IMR-90 (cell line): ENCODE results near the gene NTM. TPM values are rescaled to one million over a fixed set of nuclear protein-coding genes. Genes with fewer than 3 reads are reported as not detected.

Experiments
- ATAC-seq: fragments of 200-7000 bp; cut with Tn5 transposase; 2 replicates; pipeline ENCODE4 v1.9.1; 2020; ENCODE audit warnings: low read depth, mild to moderate bottlenecking, moderate library complexity
- BruUV-seq: library from RNA; stranded (reverse); fragments of 400-500 nt; replicated peaks from 2 replicates; lab custom pipeline; 2021; lab: Mats Ljungman, UMichigan
- CTCF ChIA-PET: fragments of 300-600 bp; formaldehyde crosslinking; extraction: SDS; loops from one replicate; lab custom pipeline; 2021; ENCODE audit warnings: antibody characterized with exemption; lab: Yijun Ruan, JAX
- POLR2A ChIA-PET: fragments of 300-600 bp; sonication (Branson Sonifier 250); formaldehyde crosslinking; loops from one replicate; lab custom pipeline; 2022; ENCODE audit warnings: antibody characterized with exemption; ENCODE audit not compliant: unreplicated experiment; lab: Charles Lee
- DNase-seq: peaks from one replicate; pipeline ENCODE4 v3.0.0; 2013
- H2AFZ ChIP-seq: replicated peaks from 2 replicates; pipeline ENCODE3; 2013; ENCODE audit warnings: low read length, mild to moderate bottlenecking; ENCODE audit not compliant: poor library complexity
- H2AK5ac ChIP-seq: 2 replicates; pipeline ENCODE4 v1.6.1; 2013; ENCODE audit warnings: low read depth, low read length, inconsistent platforms
- H2AK9ac ChIP-seq: replicated peaks from 2 replicates; pipeline ENCODE3; 2013; ENCODE audit warnings: mild to moderate bottlenecking, low read depth, low read length, moderate library complexity; ENCODE audit not compliant: poor library complexity
- H2BK120ac ChIP-seq: 2 replicates; pipeline ENCODE4 v1.6.1; 2013; ENCODE audit warnings: low read depth, low read length, inconsistent platforms
- H2BK15ac ChIP-seq: 3 replicates; pipeline ENCODE4 v1.6.1; 2013; ENCODE audit warnings: low read depth, low read length, inconsistent platforms
- H2BK20ac ChIP-seq: 2 replicates; pipeline ENCODE4 v1.6.1; 2013; ENCODE audit warnings: low read depth, mild to moderate bottlenecking, inconsistent platforms, low read length, moderate library complexity
- H2BK5ac ChIP-seq: 2 replicates; pipeline ENCODE4 v1.6.1; 2013; ENCODE audit warnings: mild to moderate bottlenecking, low read depth, low read length, inconsistent platforms; ENCODE audit not compliant: poor library complexity, severe bottlenecking
- H3K14ac ChIP-seq: replicated peaks from 2 replicates; pipeline ENCODE4 v1.6.1; 2013; ENCODE audit warnings: low read depth, low read length, inconsistent platforms
- H3K18ac ChIP-seq: 2 replicates; pipeline ENCODE4 v1.6.1; 2013; ENCODE audit warnings: low read depth, low read length, control low read depth
- H3K23ac ChIP-seq: 2 replicates; pipeline ENCODE4 v1.6.1; 2013; ENCODE audit warnings: low read depth, low read length, inconsistent platforms
- H3K27ac ChIP-seq: 2 replicates; pipeline ENCODE4 v1.5.1; 2013; ENCODE audit warnings: mild to moderate bottlenecking, control low read depth, low read length; ENCODE audit not compliant: insufficient read depth
- H3K27me3 ChIP-seq: 2 replicates; pipeline ENCODE4 v1.6.1; 2013; ENCODE audit warnings: low read length; ENCODE audit not compliant: control insufficient read depth, insufficient read depth
- H3K36me3 ChIP-seq: 2 replicates; pipeline ENCODE4 v1.6.1; 2013; ENCODE audit warnings: low read length, mixed read lengths; ENCODE audit not compliant: control insufficient read depth, insufficient read depth
- H3K4ac ChIP-seq: 2 replicates; pipeline ENCODE4 v1.6.1; 2013; ENCODE audit warnings: low read depth, low read length, inconsistent platforms
- H3K4me1 ChIP-seq: 2 replicates; pipeline ENCODE4 v1.6.1; 2013; ENCODE audit warnings: low read length, mixed read lengths; ENCODE audit not compliant: control insufficient read depth, insufficient read depth
- H3K4me2 ChIP-seq: 2 replicates; pipeline ENCODE4 v1.6.1; 2013; ENCODE audit warnings: low read depth, mild to moderate bottlenecking, control low read depth, low read length, moderate library complexity
- H3K4me3 ChIP-seq: 2 replicates; pipeline ENCODE4 v1.5.1; 2013; ENCODE audit warnings: low read depth, mild to moderate bottlenecking, control low read depth, low read length, moderate library complexity; ENCODE audit not compliant: insufficient read depth
- H3K56ac ChIP-seq: 2 replicates; pipeline ENCODE4 v1.6.1; 2013; ENCODE audit warnings: low read length, inconsistent platforms; ENCODE audit not compliant: insufficient read depth; ENCODE audit errors: extremely low read depth
- H3K79me1 ChIP-seq, 2 experiments: 2 replicates each; pipeline ENCODE4 v1.6.1; 2013; ENCODE audit warnings: low read length in 2 of 2, inconsistent platforms in 1 of 2, low read depth in 1 of 2
- H3K9ac ChIP-seq: 2 replicates; pipeline ENCODE4 v1.6.1; 2013; ENCODE audit warnings: low read depth, low read length, control low read depth
- H3K9me1 ChIP-seq: 2 replicates; pipeline ENCODE4 v1.6.1; 2013; ENCODE audit warnings: low read length, inconsistent platforms; ENCODE audit not compliant: insufficient read depth
- H3K9me3 ChIP-seq: 2 replicates; pipeline ENCODE4 v1.6.1; 2013; ENCODE audit warnings: low read length; ENCODE audit not compliant: control insufficient read depth, insufficient read depth
- H4K20me1 ChIP-seq: 2 replicates; pipeline ENCODE4 v1.6.1; 2013; ENCODE audit warnings: low read length, inconsistent platforms; ENCODE audit not compliant: insufficient read depth
- H4K5ac ChIP-seq: 2 replicates; pipeline ENCODE4 v1.6.1; 2013; ENCODE audit warnings: mild to moderate bottlenecking, low read depth, low read length, control low read depth
- H4K8ac ChIP-seq, 2 experiments: 2 replicates each; pipeline ENCODE4 v1.6.1; 2013; ENCODE audit warnings: low read depth in 2 of 2, low read length in 2 of 2, control low read depth in 1 of 2, inconsistent platforms in 1 of 2
- H4K91ac ChIP-seq: 2 replicates; pipeline ENCODE4 v1.6.1; 2013; ENCODE audit warnings: low read depth, low read length, inconsistent platforms; ENCODE audit not compliant: insufficient read depth
- BHLHE40 ChIP-seq: fragments of 150-350 bp; IDR thresholded peaks from 2 replicates; pipeline ENCODE4 v1.6.1; 2016; ENCODE audit warnings: mild to moderate bottlenecking, low read depth, low read length
- CEBPB ChIP-seq: IDR thresholded peaks from 2 replicates; pipeline ENCODE4 v1.6.1; 2012; ENCODE audit warnings: low read depth, low read length, improper control_type of control experiment
- CHD1 ChIP-seq: IDR thresholded peaks from 2 replicates; pipeline ENCODE4 v1.6.1; 2012; ENCODE audit warnings: low read depth, low read length, improper control_type of control experiment
- ELK1 ChIP-seq: fragments of 150-350 bp; IDR thresholded peaks from 2 replicates; pipeline ENCODE4 v1.6.1; 2016; ENCODE audit warnings: low read depth, mild to moderate bottlenecking, low read length, moderate library complexity, borderline replicate concordance
- FOS ChIP-seq: fragments of 150-350 bp; IDR thresholded peaks from 2 replicates; pipeline ENCODE4 v1.6.1; 2016; ENCODE audit warnings: low read depth, low read length
- MAFK ChIP-seq: IDR thresholded peaks from 2 replicates; pipeline ENCODE4 v1.6.1; 2012; ENCODE audit warnings: low read depth, low read length, improper control_type of control experiment
- MAZ ChIP-seq: IDR thresholded peaks from 2 replicates; pipeline ENCODE4 v1.6.1; 2012; ENCODE audit warnings: low read depth, mild to moderate bottlenecking, low read length, improper control_type of control experiment, moderate library complexity, borderline replicate concordance
- MXI1 ChIP-seq: IDR thresholded peaks from 2 replicates; pipeline ENCODE4 v1.6.1; 2012; ENCODE audit warnings: low read depth, mild to moderate bottlenecking, low read length, moderate library complexity, borderline replicate concordance
- NFE2L2 ChIP-seq: fragments of 150-350 bp; IDR thresholded peaks from 2 replicates; pipeline ENCODE4 v1.6.1; 2016; ENCODE audit warnings: low read depth, mild to moderate bottlenecking, low read length
- POLR2A ChIP-seq: IDR thresholded peaks from 2 replicates; pipeline ENCODE4 v1.6.1; 2012; ENCODE audit warnings: mild to moderate bottlenecking, low read depth, low read length
- RAD21 ChIP-seq: IDR thresholded peaks from 2 replicates; pipeline ENCODE4 v1.6.1; 2012; ENCODE audit warnings: low read length, improper control_type of control experiment
- RCOR1 ChIP-seq: IDR thresholded peaks from 2 replicates; pipeline ENCODE4 v1.6.1; 2012; ENCODE audit warnings: mild to moderate bottlenecking, low read length, improper control_type of control experiment; ENCODE audit not compliant: insufficient replicate concordance
- RFX5 ChIP-seq: IDR thresholded peaks from 2 replicates; pipeline ENCODE4 v1.8.0; 2012; ENCODE audit warnings: low read depth, mild to moderate bottlenecking, low read length, moderate library complexity
- SMC3 ChIP-seq: fragments of 150-350 bp; IDR thresholded peaks from 2 replicates; pipeline ENCODE4 v1.6.1; 2016; ENCODE audit warnings: low read depth, mild to moderate bottlenecking, antibody characterized with exemption, low read length, moderate library complexity
- USF2 ChIP-seq: fragments of 150-350 bp; IDR thresholded peaks from 2 replicates; pipeline ENCODE4 v1.6.1; 2017; ENCODE audit warnings: mild to moderate bottlenecking, antibody characterized with exemption, low read length, low read depth
- WGBS, 2 experiments: methylation state at CpG; one replicate each; pipeline versions ENCODE4 v1.1.5 to v1.1.7; 2013; ENCODE audit warnings: missing lambda C conversion rate in 2 of 2; ENCODE audit not compliant: insufficient read length in 1 of 2; ENCODE audit errors: extremely low coverage in 2 of 2; 5-methylcytosine and 5-hydroxymethylcytosine counted together
- dilution Hi-C: fragments of 300-500 bp; cut with HindIII; formaldehyde crosslinking; loops from one replicate; pipeline ENCODE4 v1.14.3; 2018; ENCODE audit warnings: low sequenced_read_pairs; ENCODE audit not compliant: unreplicated experiment
- in situ Hi-C: fragments of 300-500 bp; cut with MboI; formaldehyde crosslinking; loops from 3 replicates; pipeline ENCODE4 v1.14.3; 2019; ENCODE audit warnings: low sequenced_read_pairs, inconsistent platforms, mixed read lengths
- intact Hi-C: fragments of 100-400 bp; cut with micrococcal nuclease; formaldehyde crosslinking; loops from 2 replicates; pipeline ENCODE4 v1.10.0; 2022
- polyA plus RNA-seq, 3 experiments: library from polyadenylated mRNA; depleted of rRNA; stranded (reverse); fragments of >200 nt; gene quantifications; 2 replicates each; pipeline ENCODE4 v1.2.3, GENCODE V29; 2012; ENCODE audit warnings: low replicate concordance in 1 of 3
- total RNA-seq: library from RNA; depleted of rRNA; stranded (reverse); fragments of >200 nt; gene quantifications from 2 replicates; pipeline ENCODE4 v1.2.3, GENCODE V29; 2012
- TF ChIP-seq, protein P1 (sequence below): conservative IDR thresholded peaks from 2 replicates; pipeline ENCODE4 v1.5.1; 2012; ENCODE audit warnings: mild to moderate bottlenecking, low read depth, low read length, improper control_type of control experiment

The NTM gene
- total and polyA plus RNA-seq, 2 of the 4 experiments (the other 2 are of a cell fraction): 19.5 to 25.5 TPM

- BruUV-seq: no TSS peak
- WGBS, 2 experiments: 89% methylated on average over 5 of the region's 6 CpGs; no CpG with 5 or more reads in 1 of the 2 experiments
- Histone ChIP-seq H3K27me3 (no peaks in the 10 kb centered on the region), H2AK5ac (no peak overlapping the region), H3K36me3 (no peaks in the 10 kb centered on the region), H3K4ac (no peak overlapping the region), H4K5ac (no peak overlapping the region), H4K20me1 (no peaks in the 10 kb centered on the region), H2BK15ac (no peak overlapping the region), H2BK120ac (no peak overlapping the region), H3K9ac (no peak overlapping the region), H3K14ac (no peak overlapping the region), H2BK20ac (no peak overlapping the region), H3K23ac (no peak overlapping the region), H4K91ac (no peak overlapping the region), H2BK5ac (no peak overlapping the region), H4K8ac (no peak overlapping the region), H3K4me2 (no peak overlapping the region), H3K56ac (no peak overlapping the region), H2AFZ (no peak overlapping the region), H2AK9ac (no peak overlapping the region), H3K4me3 (no peak overlapping the region), H3K79me1 (peaks cover 26 to 42% of the 10 kb centered on the region in 2 experiments), H3K4me1 (no peaks in the 10 kb centered on the region), H3K9me3 (no peaks in the 10 kb centered on the region), H3K27ac (no peak overlapping the region), H3K18ac (no peak overlapping the region), H3K9me1 (peaks cover 10% of the 10 kb centered on the region)
- intact Hi-C loops: no loop called here
- no peak for DNase-seq
- in situ Hi-C loops: no loop called here
- ChIA-PET CTCF (interaction anchor here (0.6 to 0.7 kb wide), 2 partner anchors 46 to 906 kb away, joined by 3 read pairs; no protein-coding TSS in a partner anchor), POLR2A (no interaction called here)
- dilution Hi-C loops: no loop called here
- TF ChIP-seq USF2 (no peak), POLR2A (no peak), BHLHE40 (no peak), SMC3 (no peak), FOS (no peak), MAFK (no peak), RFX5 (no peak), NFE2L2 (no peak), MXI1 (no peak), RAD21 (no peak), CEBPB (no peak), MAZ (no peak), RCOR1 (no peak), ELK1 (no peak), CHD1 (no peak)
- TF ChIP-seq, protein P1, sequence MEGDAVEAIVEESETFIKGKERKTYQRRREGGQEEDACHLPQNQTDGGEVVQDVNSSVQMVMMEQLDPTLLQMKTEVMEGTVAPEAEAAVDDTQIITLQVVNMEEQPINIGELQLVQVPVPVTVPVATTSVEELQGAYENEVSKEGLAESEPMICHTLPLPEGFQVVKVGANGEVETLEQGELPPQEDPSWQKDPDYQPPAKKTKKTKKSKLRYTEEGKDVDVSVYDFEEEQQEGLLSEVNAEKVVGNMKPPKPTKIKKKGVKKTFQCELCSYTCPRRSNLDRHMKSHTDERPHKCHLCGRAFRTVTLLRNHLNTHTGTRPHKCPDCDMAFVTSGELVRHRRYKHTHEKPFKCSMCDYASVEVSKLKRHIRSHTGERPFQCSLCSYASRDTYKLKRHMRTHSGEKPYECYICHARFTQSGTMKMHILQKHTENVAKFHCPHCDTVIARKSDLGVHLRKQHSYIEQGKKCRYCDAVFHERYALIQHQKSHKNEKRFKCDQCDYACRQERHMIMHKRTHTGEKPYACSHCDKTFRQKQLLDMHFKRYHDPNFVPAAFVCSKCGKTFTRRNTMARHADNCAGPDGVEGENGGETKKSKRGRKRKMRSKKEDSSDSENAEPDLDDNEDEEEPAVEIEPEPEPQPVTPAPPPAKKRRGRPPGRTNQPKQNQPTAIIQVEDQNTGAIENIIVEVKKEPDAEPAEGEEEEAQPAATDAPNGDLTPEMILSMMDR: no peak
- ATAC-seq: no peak
These were observed 567.9 kb downstream of the NTM start for GRCh38 chr11:131938351-131938751.
